H9 (cell line): ENCODE measurements around the gene SPAG17. TPM values are rescaled to one million over a fixed set of nuclear protein-coding genes. Genes with fewer than 3 reads are reported as not detected.

Source experiments
- DNase-seq: peaks from one replicate; pipeline ENCODE4 v3.0.0-alpha.2; 2017
- H2AFZ ChIP-seq: one replicate; pipeline ENCODE4 v1.6.1; 2013; ENCODE audit warnings: mild to moderate bottlenecking, low read length, control low read depth, moderate library complexity
- H2AK5ac ChIP-seq: 2 replicates; pipeline ENCODE4 v1.6.1; 2013; ENCODE audit warnings: low read length, control low read depth, mixed read lengths; ENCODE audit not compliant: insufficient read length
- H2BK120ac ChIP-seq: one replicate; pipeline ENCODE4 v1.6.1; 2013; ENCODE audit warnings: low read depth, mild to moderate bottlenecking, low read length, control low read depth, inconsistent platforms; ENCODE audit not compliant: poor library complexity, severe bottlenecking
- H2BK12ac ChIP-seq: 2 replicates; pipeline ENCODE4 v1.6.1; 2013; ENCODE audit warnings: low read length, control low read depth, mixed read lengths, low read depth; ENCODE audit not compliant: insufficient read length
- H2BK15ac ChIP-seq: 2 replicates; pipeline ENCODE4 v1.6.1; 2013; ENCODE audit warnings: low read depth, low read length, control low read depth
- H2BK20ac ChIP-seq: one replicate; pipeline ENCODE4 v1.6.1; 2013; ENCODE audit warnings: low read depth, mild to moderate bottlenecking, low read length, control low read depth, inconsistent platforms; ENCODE audit not compliant: poor library complexity, severe bottlenecking
- H2BK5ac ChIP-seq: 2 replicates; pipeline ENCODE4 v1.6.1; 2013; ENCODE audit warnings: low read length, control low read depth, mixed read lengths; ENCODE audit not compliant: insufficient read length
- H3K14ac ChIP-seq: 2 replicates; pipeline ENCODE4 v1.6.1; 2013; ENCODE audit warnings: low read length, control low read depth; ENCODE audit not compliant: insufficient read depth
- H3K18ac ChIP-seq: 2 replicates; pipeline ENCODE4 v1.6.1; 2013; ENCODE audit warnings: low read depth, mild to moderate bottlenecking, mixed read lengths, low read length, control low read depth; ENCODE audit not compliant: insufficient read length
- H3K23ac ChIP-seq: 2 replicates; pipeline ENCODE4 v1.6.1; 2013; ENCODE audit warnings: low read length, control low read depth, mixed read lengths, low read depth; ENCODE audit not compliant: insufficient read length
- H3K23me2 ChIP-seq: 2 replicates; pipeline ENCODE4 v1.6.1; 2013; ENCODE audit warnings: low read depth, mild to moderate bottlenecking, mixed read lengths, low read length, control low read depth; ENCODE audit not compliant: insufficient read length, poor library complexity, severe bottlenecking
- H3K27ac ChIP-seq: 2 replicates; pipeline ENCODE4 v1.5.1; 2013; ENCODE audit warnings: low read length, control low read depth, mixed read lengths, low read depth; ENCODE audit not compliant: insufficient read length
- H3K27me3 ChIP-seq: 2 replicates; pipeline ENCODE4 v1.6.1; 2013; ENCODE audit warnings: low read length, control low read depth, inconsistent platforms; ENCODE audit not compliant: insufficient read depth
- H3K4ac ChIP-seq: 2 replicates; pipeline ENCODE4 v1.6.1; 2013; ENCODE audit warnings: low read depth, mild to moderate bottlenecking, control low read depth, inconsistent platforms, low read length, moderate library complexity
- H3K4me1 ChIP-seq: 2 replicates; pipeline ENCODE4 v1.6.1; 2013; ENCODE audit warnings: low read length, control low read depth, inconsistent platforms; ENCODE audit not compliant: insufficient read depth
- H3K4me2 ChIP-seq: 2 replicates; pipeline ENCODE4 v1.6.1; 2013; ENCODE audit warnings: low read length, control low read depth, mixed read lengths; ENCODE audit not compliant: insufficient read length, insufficient read depth
- H3K56ac ChIP-seq: 2 replicates; pipeline ENCODE4 v1.6.1; 2013; ENCODE audit warnings: low read depth, mild to moderate bottlenecking, mixed read lengths, low read length, control low read depth; ENCODE audit not compliant: insufficient read length
- H3K79me1 ChIP-seq: 2 replicates; pipeline ENCODE4 v1.6.1; 2013; ENCODE audit warnings: low read depth, mild to moderate bottlenecking, moderate library complexity, low read length, control low read depth, inconsistent platforms; ENCODE audit not compliant: insufficient read depth, poor library complexity, severe bottlenecking
- H3K79me2 ChIP-seq: 2 replicates; pipeline ENCODE4 v1.6.1; 2013; ENCODE audit warnings: low read length, control low read depth, inconsistent platforms; ENCODE audit not compliant: insufficient read depth
- H3K9ac ChIP-seq: 2 replicates; pipeline ENCODE4 v1.6.1; 2013; ENCODE audit warnings: low read length, control low read depth, mixed read lengths; ENCODE audit not compliant: insufficient read length; ENCODE audit errors: extremely low read depth
- H3K9me3 ChIP-seq: one replicate; pipeline ENCODE4 v1.6.1; 2013; ENCODE audit warnings: low read depth, low read length, inconsistent platforms; ENCODE audit not compliant: control insufficient read depth
- H3T11ph ChIP-seq: one replicate; pipeline ENCODE4 v1.6.1; 2013; ENCODE audit warnings: mild to moderate bottlenecking, low read length, control low read depth, inconsistent platforms
- H4K20me1 ChIP-seq: one replicate; pipeline ENCODE4 v1.6.1; 2013; ENCODE audit not compliant: control insufficient read depth, insufficient read length, insufficient read depth
- H4K5ac ChIP-seq: 2 replicates; pipeline ENCODE4 v1.6.1; 2013; ENCODE audit warnings: low read depth, mild to moderate bottlenecking, mixed read lengths, low read length, control low read depth; ENCODE audit not compliant: insufficient read length
- H4K8ac ChIP-seq: replicated peaks from 2 replicates; pipeline ENCODE4 v1.6.1; 2013; ENCODE audit warnings: low read length, control low read depth, mixed read lengths, low read depth; ENCODE audit not compliant: insufficient read length
- H4K91ac ChIP-seq: 2 replicates; pipeline ENCODE4 v1.6.1; 2013; ENCODE audit warnings: low read depth, mild to moderate bottlenecking, moderate library complexity, mixed read lengths, low read length, control low read depth; ENCODE audit not compliant: insufficient read length
- H3K27ac Mint-ChIP-seq, 3 experiments: 2 replicates in 2 of 3; 3 replicates in 1 of 3; pipeline ENCODE4 v1.8.0; 2020 to 2021; ENCODE audit warnings: mixed read lengths in 3 of 3, mild to moderate bottlenecking in 1 of 3, moderate library complexity in 1 of 3
- H3K27me3 Mint-ChIP-seq: 2 replicates; pipeline ENCODE4 v1.8.0; 2021; ENCODE audit warnings: low read depth, mild to moderate bottlenecking, moderate library complexity, mixed read lengths
- H3K36me3 Mint-ChIP-seq, 3 experiments: 2 replicates in 2 of 3; 3 replicates in 1 of 3; pipeline ENCODE4 v1.8.0; 2020 to 2021; ENCODE audit warnings: low read depth in 3 of 3, mixed read lengths in 3 of 3; ENCODE audit not compliant: insufficient read depth in 1 of 3
- H3K4me1 Mint-ChIP-seq, 2 experiments: 2 replicates each; pipeline ENCODE4 v1.8.0; 2020; ENCODE audit warnings: mixed read lengths in 2 of 2
- H3K4me3 Mint-ChIP-seq, 2 experiments: 2 replicates in 1 of 2; 3 replicates in 1 of 2; pipeline ENCODE4 v1.8.0; 2020 to 2021; ENCODE audit warnings: mild to moderate bottlenecking in 2 of 2, mixed read lengths in 2 of 2, moderate library complexity in 1 of 2
- H3K9me3 Mint-ChIP-seq, 2 experiments: 2 replicates in 1 of 2; 3 replicates in 1 of 2; pipeline ENCODE4 v1.8.0; 2020; ENCODE audit warnings: mild to moderate bottlenecking in 2 of 2, mixed read lengths in 2 of 2, moderate library complexity in 1 of 2
- CTCF ChIP-seq: fragments of 200-600 bp; sonication (generic); conservative IDR thresholded peaks from 3 replicates; pipeline ENCODE4 v1.8.0; 2021; ENCODE audit warnings: antibody characterized with exemption, mild to moderate bottlenecking
- total RNA-seq: library from RNA; stranded (reverse); gene quantifications from 2 replicates; pipeline ENCODE4 v1.2.1, GENCODE V29; 2021

SPAG17 gene
- total RNA-seq, 1 experiment from 2014 or later: 0.37 TPM

GRCh38 chr1:118206966-118207365 is 21.9 kb upstream of the SPAG17 start:
- Histone ChIP-seq H3K23me2 (no peaks in the 10 kb centered on the region), H2BK120ac (no peak overlapping the region), H4K91ac (no peak overlapping the region), H3T11ph (no peak overlapping the region), H4K20me1 (no peaks in the 10 kb centered on the region), H4K5ac (no peak overlapping the region), H3K9me3 (no peaks in the 10 kb centered on the region), H3K14ac (no peak overlapping the region), H2BK12ac (no peak overlapping the region), H4K8ac (no peak overlapping the region), H2BK15ac (no peak overlapping the region), H3K18ac (no peak overlapping the region), H3K4me2 (no peak overlapping the region), H3K79me2 (no peaks in the 10 kb centered on the region), H3K56ac (no peak overlapping the region), H2AFZ (no peak overlapping the region), H3K27ac (no peak overlapping the region), H3K9ac (no peak overlapping the region), H3K27me3 (no peaks in the 10 kb centered on the region), H3K4me1 (no peaks in the 10 kb centered on the region), H3K79me1 (no peaks in the 10 kb centered on the region), H2AK5ac (no peak overlapping the region), H3K4ac (no peak overlapping the region), H2BK5ac (no peak overlapping the region), H2BK20ac (no peak overlapping the region), H3K23ac (no peak overlapping the region)
- peaks cover 0 to 1% (median 0%) of the 10 kb centered on the region in 3 experiments; a peak in 2 of 7 replicates for H3K36me3 Mint-ChIP-seq
- H3K27me3 Mint-ChIP-seq: no peaks in the 10 kb centered on the region; the same call in 1 of the 2 replicates
- DNase-seq: no peak
- H3K4me3 Mint-ChIP-seq: no peak overlapping the region
- peaks cover 0 to 2% of the 10 kb centered on the region in 2 experiments; a peak in 2 of 5 replicates for H3K9me3 Mint-ChIP-seq
- no peak overlapping the region for H3K27ac Mint-ChIP-seq
- TF ChIP-seq CTCF: no peak
- peaks cover 0 to 2% of the 10 kb centered on the region in 2 experiments; a peak in 2 of 4 replicates for H3K4me1 Mint-ChIP-seq
